K562 (cell line): ENCODE measurements around the gene TMEM132C. TPM values are rescaled to one million over a fixed set of nuclear protein-coding genes. Genes with fewer than 3 reads are reported as not detected.

Source experiments
- GATAD2A ChIP-seq: fragments of 450-650 bp; IDR thresholded peaks from 2 replicates; pipeline ENCODE4 v1.6.1; 2017
- PYGO2 ChIP-seq: fragments of 450-650 bp; IDR thresholded peaks from 2 replicates; pipeline ENCODE4 v1.6.1; 2016; ENCODE audit warnings: mild to moderate bottlenecking, missing genetic modification characterization, moderate library complexity, missing compliant biosample characterization
- polyA plus RNA-seq, 8 experiments: library from polyadenylated mRNA; depleted of rRNA in 4 of 8; stranded (reverse) in 5 of 8; unstranded in 3 of 8; fragments of >200 nt; fragmentation: Nextera tagmentation in 2 of 8; fragmentation: Illumina TruSeq in 1 of 8; extraction: Ambion mirVana in 2 of 8; extraction: Trizol in 1 of 8; gene quantifications; 2 replicates each; pipeline versions ENCODE4 v1.2.1 to v1.2.3, GENCODE V29; 2011 to 2014; ENCODE audit warnings: inconsistent platforms in 1 of 8, missing spikeins in 1 of 8
- total RNA-seq, 7 experiments: library from RNA; depleted of rRNA in 6 of 7; stranded (reverse); fragments of >200 nt in 6 of 7; fragmentation: Illumina TruSeq in 2 of 7; extraction: Trizol in 2 of 7; gene quantifications; 2 replicates each; pipeline versions ENCODE4 v1.2.1 to v1.2.3, GENCODE V29; 2011 to 2021; ENCODE audit warnings: low replicate concordance in 1 of 7
- TF ChIP-seq, protein P1 (sequence below): IDR thresholded peaks from 2 replicates; pipeline ENCODE4 v1.6.1; 2011; ENCODE audit warnings: borderline replicate concordance, low read depth, mild to moderate bottlenecking, moderate library complexity, low read length; ENCODE audit not compliant: insufficient read depth, poor library complexity, severe bottlenecking
- TF ChIP-seq, protein P2 (sequence below): fragments of 450-650 bp; IDR thresholded peaks from 2 replicates; pipeline ENCODE4 v1.7.1; 2018; ENCODE audit warnings: mild to moderate bottlenecking, low read depth; ENCODE audit not compliant: partially characterized antibody

Gene TMEM132C
- total and polyA plus RNA-seq, 9 of the 15 experiments (the other 6 are each of a cell fraction or from before 2014, with no cell fraction given) = not detected

DNA sequence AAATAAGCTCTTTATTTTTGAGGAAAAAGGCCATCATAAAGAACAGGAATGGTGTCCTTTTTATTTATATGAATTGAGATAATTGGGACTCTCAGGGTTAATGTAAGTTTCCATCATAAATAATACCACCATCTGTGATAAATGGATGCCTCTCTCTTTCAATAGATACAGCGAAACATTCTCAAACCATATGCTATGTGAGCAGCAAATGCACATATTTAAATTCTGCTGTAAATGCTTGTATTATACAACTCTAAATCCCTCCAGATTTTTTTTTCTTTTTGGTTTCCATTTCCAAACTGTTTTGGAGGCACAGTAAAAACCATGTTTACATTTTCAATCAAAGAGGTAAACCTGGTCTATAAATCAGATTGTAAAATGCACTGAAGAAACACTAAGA, 132.3 kb downstream of the TMEM132C start (continued):
- TF ChIP-seq, protein P1, sequence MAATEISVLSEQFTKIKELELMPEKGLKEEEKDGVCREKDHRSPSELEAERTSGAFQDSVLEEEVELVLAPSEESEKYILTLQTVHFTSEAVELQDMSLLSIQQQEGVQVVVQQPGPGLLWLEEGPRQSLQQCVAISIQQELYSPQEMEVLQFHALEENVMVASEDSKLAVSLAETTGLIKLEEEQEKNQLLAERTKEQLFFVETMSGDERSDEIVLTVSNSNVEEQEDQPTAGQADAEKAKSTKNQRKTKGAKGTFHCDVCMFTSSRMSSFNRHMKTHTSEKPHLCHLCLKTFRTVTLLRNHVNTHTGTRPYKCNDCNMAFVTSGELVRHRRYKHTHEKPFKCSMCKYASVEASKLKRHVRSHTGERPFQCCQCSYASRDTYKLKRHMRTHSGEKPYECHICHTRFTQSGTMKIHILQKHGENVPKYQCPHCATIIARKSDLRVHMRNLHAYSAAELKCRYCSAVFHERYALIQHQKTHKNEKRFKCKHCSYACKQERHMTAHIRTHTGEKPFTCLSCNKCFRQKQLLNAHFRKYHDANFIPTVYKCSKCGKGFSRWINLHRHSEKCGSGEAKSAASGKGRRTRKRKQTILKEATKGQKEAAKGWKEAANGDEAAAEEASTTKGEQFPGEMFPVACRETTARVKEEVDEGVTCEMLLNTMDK = no peak
- TF ChIP-seq PYGO2 (tag) (no peak), GATAD2A (no peak)
- TF ChIP-seq, protein P2, sequence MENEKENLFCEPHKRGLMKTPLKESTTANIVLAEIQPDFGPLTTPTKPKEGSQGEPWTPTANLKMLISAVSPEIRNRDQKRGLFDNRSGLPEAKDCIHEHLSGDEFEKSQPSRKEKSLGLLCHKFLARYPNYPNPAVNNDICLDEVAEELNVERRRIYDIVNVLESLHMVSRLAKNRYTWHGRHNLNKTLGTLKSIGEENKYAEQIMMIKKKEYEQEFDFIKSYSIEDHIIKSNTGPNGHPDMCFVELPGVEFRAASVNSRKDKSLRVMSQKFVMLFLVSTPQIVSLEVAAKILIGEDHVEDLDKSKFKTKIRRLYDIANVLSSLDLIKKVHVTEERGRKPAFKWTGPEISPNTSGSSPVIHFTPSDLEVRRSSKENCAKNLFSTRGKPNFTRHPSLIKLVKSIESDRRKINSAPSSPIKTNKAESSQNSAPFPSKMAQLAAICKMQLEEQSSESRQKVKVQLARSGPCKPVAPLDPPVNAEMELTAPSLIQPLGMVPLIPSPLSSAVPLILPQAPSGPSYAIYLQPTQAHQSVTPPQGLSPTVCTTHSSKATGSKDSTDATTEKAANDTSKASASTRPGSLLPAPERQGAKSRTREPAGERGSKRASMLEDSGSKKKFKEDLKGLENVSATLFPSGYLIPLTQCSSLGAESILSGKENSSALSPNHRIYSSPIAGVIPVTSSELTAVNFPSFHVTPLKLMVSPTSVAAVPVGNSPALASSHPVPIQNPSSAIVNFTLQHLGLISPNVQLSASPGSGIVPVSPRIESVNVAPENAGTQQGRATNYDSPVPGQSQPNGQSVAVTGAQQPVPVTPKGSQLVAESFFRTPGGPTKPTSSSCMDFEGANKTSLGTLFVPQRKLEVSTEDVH = no peak
